ENCODE data around the gene ATMIN. TPM values are rescaled to one million over a fixed set of nuclear protein-coding genes. Genes with fewer than 3 reads are reported as not detected.

ATMIN gene
- total RNA-seq, 2 experiments from 2014 or later, result 20.3 to 31.2 TPM

- H3K27ac Mint-ChIP-seq, result peak overlapping the region; percentile 100
- ATAC-seq (no peak), DNase-seq (peak; percentile 21)
- peaks cover 60% of the 10 kb centered on the region for H3K4me1 Mint-ChIP-seq
- intact Hi-C loops (cut with DNase I, micrococcal nuclease), result loop anchor here (1.0 to 10.0 kb wide), 13 partner anchors 81 to 1647 kb away; partner anchors contain the start of genes GAN (in 2 of the 2), CDYL2 (in 1 of the 2), CMIP (in 1 of the 2) and DYNLRB2 (in 1 of the 2)
- peaks cover 41% of the 10 kb centered on the region for H3K36me3 Mint-ChIP-seq (ENCODE audit: low read depth)
- ChIA-PET CTCF (interaction anchor here (0.6 to 3.2 kb wide), 5 partner anchors 13 to 730 kb away, joined by 3 to 27 read pairs (median 4); partner anchors contain the start of gene ATMIN), POLR2A (no interaction called here)
- no peaks in the 10 kb centered on the region for H3K9me3 Mint-ChIP-seq (ENCODE audit: low read depth)
- H3K4me3 Mint-ChIP-seq, result peak overlapping the region; percentile 98
- no peaks in the 10 kb centered on the region for H3K27me3 Mint-ChIP-seq
These were observed 30.0 kb upstream of the ATMIN start for GRCh38 chr16:81005610-81006161.

- intact Hi-C loops (cut with DNase I, micrococcal nuclease), result loop anchor here (1.0 to 10.0 kb wide), 12 partner anchors 199 to 1646 kb away; partner anchors contain the start of genes GAN (in 2 of the 2), CDYL2 (in 1 of the 2), CMIP (in 1 of the 2) and DYNLRB2 (in 1 of the 2)
- peaks cover 55% of the 10 kb centered on the region for H3K4me1 Mint-ChIP-seq
- POLR2A ChIA-PET, result interaction anchor here (0.6 to 1.2 kb wide), 3 partner anchors 29 to 85 kb away, joined by 7 to 15 read pairs (median 9); partner anchors contain the start of gene ATMIN
These were observed 29.3 kb upstream of the ATMIN start for GRCh38 chr16:81006211-81006812.

GRCh38 chr16:81006813-81007695 is 28.6 kb upstream of the ATMIN start, which contains the start of the genes CENPN and CMC2:
CENPN (plus strand) TSS chr16:81007214; CDS start chr16:81011940, 4,726 bp downstream.
CMC2 (minus strand) TSS chr16:81006885; CDS start chr16:80997394, 9,491 bp downstream.
- Mint-ChIP-seq H3K4me3 (peak within 1 kb of the TSS; percentile 98), H3K4me1 (peaks cover 48% of the 10 kb centered on the region), H3K27ac (peak within 1 kb of the TSS; percentile 100), H3K36me3 (ENCODE audit: low read depth) (peaks cover 43% of the 10 kb centered on the region), H3K27me3 (no peaks in the 10 kb centered on the region), H3K9me3 (ENCODE audit: low read depth) (no peaks in the 10 kb centered on the region)
- ChIA-PET CTCF (interaction anchor here (0.8 to 1.3 kb wide), 3 partner anchors 27 to 70 kb away, joined by 3 to 9 read pairs (median 4); partner anchors contain the start of genes ATMIN and C16orf46), POLR2A (interaction anchor here (0.6 to 1.2 kb wide), 3 partner anchors 29 to 84 kb away, joined by 7 to 15 read pairs (median 9); partner anchors contain the start of gene ATMIN)
- intact Hi-C loops (cut with DNase I, micrococcal nuclease), result loop anchor here (1.0 to 10.0 kb wide), 16 partner anchors 28 to 1645 kb away; partner anchors contain the start of genes ATMIN (in 2 of the 2), GAN (in 2 of the 2), GCSH (in 2 of the 2) and C16orf46 (in 1 of the 2)
- peak; percentile 86 for ATAC-seq
- peak; percentile 98 for DNase-seq

More at GRCh38 chr16:81006211-81006812, 29.3 kb upstream of the ATMIN start:
- Mint-ChIP-seq H3K9me3 (ENCODE audit: low read depth) (no peaks in the 10 kb centered on the region), H3K27ac (peak overlapping the region; percentile 100), H3K36me3 (ENCODE audit: low read depth) (peaks cover 44% of the 10 kb centered on the region), H3K4me3 (peak overlapping the region; percentile 98), H3K27me3 (no peaks in the 10 kb centered on the region)
- CTCF ChIA-PET, result interaction anchor here (0.8 to 3.2 kb wide), 5 partner anchors 28 to 729 kb away, joined by 3 to 27 read pairs (median 4); partner anchors contain the start of genes ATMIN and C16orf46
- ATAC-seq (peak; percentile 31), DNase-seq (peak; percentile 86)

GRCh38 chr16:81008505-81008789 is 27.2 kb upstream of the ATMIN start:
- intact Hi-C loops (cut with DNase I, micrococcal nuclease), result loop anchor here (5.0 to 10.0 kb wide), 7 partner anchors 204 to 1644 kb away; partner anchors contain the start of genes CDYL2 (in 1 of the 2), DYNLRB2 (in 1 of the 2) and GAN (in 1 of the 2)
- Mint-ChIP-seq H3K4me1 (peaks cover 36% of the 10 kb centered on the region), H3K27ac (peak overlapping the region; percentile 100), H3K36me3 (ENCODE audit: low read depth) (peaks cover 46% of the 10 kb centered on the region), H3K4me3 (peak overlapping the region; percentile 98), H3K9me3 (ENCODE audit: low read depth) (no peaks in the 10 kb centered on the region), H3K27me3 (no peaks in the 10 kb centered on the region)
- no peak for ATAC-seq
- DNase-seq, result no peak
- CTCF ChIA-PET, result no interaction called here
- POLR2A ChIA-PET, result no interaction called here

GRCh38 chr16:81012974-81013373 is 22.7 kb upstream of the ATMIN start:
- Mint-ChIP-seq H3K36me3 (ENCODE audit: low read depth) (peaks cover 64% of the 10 kb centered on the region), H3K27ac (no peak overlapping the region), H3K27me3 (no peaks in the 10 kb centered on the region), H3K4me1 (peaks cover 14% of the 10 kb centered on the region), H3K9me3 (ENCODE audit: low read depth) (no peaks in the 10 kb centered on the region), H3K4me3 (no peak overlapping the region)
- intact Hi-C loops (cut with DNase I, micrococcal nuclease), result no loop called here
- POLR2A ChIA-PET, result no interaction called here
- DNase-seq (no peak), ATAC-seq (no peak)
- CTCF ChIA-PET, result no interaction called here

GRCh38 chr16:81014672-81015071 is 21.0 kb upstream of the ATMIN start:
- POLR2A ChIA-PET, result no interaction called here
- peak; percentile 55 for ATAC-seq
- H3K27me3 Mint-ChIP-seq, result no peaks in the 10 kb centered on the region
- peaks cover 2% of the 10 kb centered on the region for H3K4me1 Mint-ChIP-seq
- H3K9me3 Mint-ChIP-seq (ENCODE audit: low read depth), result no peaks in the 10 kb centered on the region
- no peak overlapping the region for H3K4me3 Mint-ChIP-seq
- no peak overlapping the region for H3K27ac Mint-ChIP-seq
- DNase-seq, result no peak
- CTCF ChIA-PET, result interaction anchor here (1.3 to 1.4 kb wide), 2 partner anchors 11 to 20 kb away, joined by 4 to 6 read pairs; no protein-coding TSS in a partner anchor
- H3K36me3 Mint-ChIP-seq (ENCODE audit: low read depth), result peaks cover 69% of the 10 kb centered on the region
- intact Hi-C loops (cut with DNase I, micrococcal nuclease), result no loop called here

- intact Hi-C loops (cut with DNase I, micrococcal nuclease), result no loop called here
- Mint-ChIP-seq H3K9me3 (ENCODE audit: low read depth) (no peaks in the 10 kb centered on the region), H3K4me1 (peaks cover 2% of the 10 kb centered on the region), H3K27me3 (no peaks in the 10 kb centered on the region), H3K36me3 (ENCODE audit: low read depth) (peaks cover 66% of the 10 kb centered on the region), H3K4me3 (no peak overlapping the region), H3K27ac (no peak overlapping the region)
- DNase-seq (no peak), ATAC-seq (no peak)
- POLR2A ChIA-PET, result interaction anchor here (0.7 kb wide), 1 partner anchor 60 kb away, joined by 6 read pairs; no protein-coding TSS in a partner anchor
- CTCF ChIA-PET, result interaction anchor here (0.9 to 2.2 kb wide), 5 partner anchors 10 to 98 kb away, joined by 3 to 9 read pairs (median 3); partner anchors contain the start of gene ATMIN
These were observed 17.1 kb upstream of the ATMIN start for GRCh38 chr16:81018496-81018895.

- no peak for ATAC-seq
- DNase-seq, result no peak
- no peak overlapping the region for H3K27ac Mint-ChIP-seq
- H3K4me3 Mint-ChIP-seq, result no peak overlapping the region
- H3K27me3 Mint-ChIP-seq, result no peaks in the 10 kb centered on the region
- intact Hi-C loops (cut with DNase I, micrococcal nuclease), result no loop called here
- CTCF ChIA-PET, result no interaction called here
- POLR2A ChIA-PET, result no interaction called here
- peaks cover 2% of the 10 kb centered on the region for H3K9me3 Mint-ChIP-seq (ENCODE audit: low read depth)
- H3K36me3 Mint-ChIP-seq (ENCODE audit: low read depth), result peaks cover 75% of the 10 kb centered on the region
- peaks cover 8% of the 10 kb centered on the region for H3K4me1 Mint-ChIP-seq
These were observed 9.2 kb upstream of the ATMIN start for GRCh38 chr16:81026429-81026828.

GRCh38 chr16:81029930-81030604 is 5.6 kb upstream of the ATMIN start:
- Mint-ChIP-seq H3K4me3 (no peak overlapping the region), H3K27ac (peak overlapping the region; percentile 69), H3K9me3 (ENCODE audit: low read depth) (peaks cover 2% of the 10 kb centered on the region), H3K36me3 (ENCODE audit: low read depth) (peaks cover 57% of the 10 kb centered on the region), H3K4me1 (peaks cover 8% of the 10 kb centered on the region), H3K27me3 (no peaks in the 10 kb centered on the region)
- CTCF ChIA-PET, result interaction anchor here (0.6 to 1.5 kb wide), 3 partner anchors 26 to 176 kb away, joined by 3 to 5 read pairs (median 4); no protein-coding TSS in a partner anchor
- intact Hi-C loops (cut with DNase I, micrococcal nuclease), result no loop called here
- ATAC-seq (peak; percentile 86), DNase-seq (peak; percentile 54)
- POLR2A ChIA-PET, result no interaction called here

Measured in activated CD4-positive, alpha-beta T cell treated with anti-CD3 and anti-CD28 coated beads for 36 hours (primary cell).